ENCODE results near the gene ARFGEF3.
A peak's percentile ranks its signal among the peaks of the same experiment; 100 is the strongest.

- peak in 1 of 3 donors; percentile 37 for TF ChIP-seq POLR2AphosphoS5 (IDR thresholded peaks at IDR 0.05)
- peak in 2 of 5 experiments; percentile 23 for TF ChIP-seq CTCF (IDR thresholded peaks at IDR 0.05)
These were observed 32.5 kb downstream of the ARFGEF3 start for GRCh38 chr6:138194287-138194686.
